C4-2B (cell line): ENCODE data around the gene YPEL5.

Source experiments
- CTCF ChIP-seq: fragments of 450-650 bp; conservative IDR thresholded peaks from 2 replicates; pipeline ENCODE4 v1.5.1; 2017; ENCODE audit warnings: mild to moderate bottlenecking
- ZFX ChIP-seq: fragments of 450-650 bp; IDR thresholded peaks from 2 replicates; pipeline ENCODE4 v1.6.1; 2017

GRCh38 chr2:30139131-30139870, 7.5 kb upstream of the YPEL5 start:
- no peak for TF ChIP-seq CTCF
- TF ChIP-seq ZFX = no peak
